IMR-90 (cell line): ENCODE data around the gene RAPGEF1. TPM values are rescaled to one million over a fixed set of nuclear protein-coding genes. Genes with fewer than 3 reads are reported as not detected.

ENCODE experiments used
- ATAC-seq: fragments of 200-7000 bp; cut with Tn5 transposase; 2 replicates; pipeline ENCODE4 v1.9.1; 2020; ENCODE audit warnings: low read depth, mild to moderate bottlenecking, moderate library complexity
- BruUV-seq: library from RNA; stranded (reverse); fragments of 400-500 nt; replicated peaks from 2 replicates; lab custom pipeline; 2021; lab: Mats Ljungman, UMichigan
- CTCF ChIA-PET: fragments of 300-600 bp; formaldehyde crosslinking; extraction: SDS; loops from one replicate; lab custom pipeline; 2021; ENCODE audit warnings: antibody characterized with exemption; lab: Yijun Ruan, JAX
- POLR2A ChIA-PET: fragments of 300-600 bp; sonication (Branson Sonifier 250); formaldehyde crosslinking; loops from one replicate; lab custom pipeline; 2022; ENCODE audit warnings: antibody characterized with exemption; ENCODE audit not compliant: unreplicated experiment; lab: Charles Lee
- DNase-seq: peaks from one replicate; pipeline ENCODE4 v3.0.0; 2013
- H2AFZ ChIP-seq: replicated peaks from 2 replicates; pipeline ENCODE3; 2013; ENCODE audit warnings: low read length, mild to moderate bottlenecking; ENCODE audit not compliant: poor library complexity
- H2AK5ac ChIP-seq: 2 replicates; pipeline ENCODE4 v1.6.1; 2013; ENCODE audit warnings: low read depth, low read length, inconsistent platforms
- H2AK9ac ChIP-seq: replicated peaks from 2 replicates; pipeline ENCODE3; 2013; ENCODE audit warnings: mild to moderate bottlenecking, low read depth, low read length, moderate library complexity; ENCODE audit not compliant: poor library complexity
- H2BK120ac ChIP-seq: 2 replicates; pipeline ENCODE4 v1.6.1; 2013; ENCODE audit warnings: low read depth, low read length, inconsistent platforms
- H2BK15ac ChIP-seq: 3 replicates; pipeline ENCODE4 v1.6.1; 2013; ENCODE audit warnings: low read depth, low read length, inconsistent platforms
- H2BK20ac ChIP-seq: 2 replicates; pipeline ENCODE4 v1.6.1; 2013; ENCODE audit warnings: low read depth, mild to moderate bottlenecking, inconsistent platforms, low read length, moderate library complexity
- H2BK5ac ChIP-seq: 2 replicates; pipeline ENCODE4 v1.6.1; 2013; ENCODE audit warnings: mild to moderate bottlenecking, low read depth, low read length, inconsistent platforms; ENCODE audit not compliant: poor library complexity, severe bottlenecking
- H3K14ac ChIP-seq: replicated peaks from 2 replicates; pipeline ENCODE4 v1.6.1; 2013; ENCODE audit warnings: low read depth, low read length, inconsistent platforms
- H3K18ac ChIP-seq: 2 replicates; pipeline ENCODE4 v1.6.1; 2013; ENCODE audit warnings: low read depth, low read length, control low read depth
- H3K23ac ChIP-seq: 2 replicates; pipeline ENCODE4 v1.6.1; 2013; ENCODE audit warnings: low read depth, low read length, inconsistent platforms
- H3K27ac ChIP-seq: 2 replicates; pipeline ENCODE4 v1.5.1; 2013; ENCODE audit warnings: mild to moderate bottlenecking, control low read depth, low read length; ENCODE audit not compliant: insufficient read depth
- H3K27me3 ChIP-seq: 2 replicates; pipeline ENCODE4 v1.6.1; 2013; ENCODE audit warnings: low read length; ENCODE audit not compliant: control insufficient read depth, insufficient read depth
- H3K36me3 ChIP-seq: 2 replicates; pipeline ENCODE4 v1.6.1; 2013; ENCODE audit warnings: low read length, mixed read lengths; ENCODE audit not compliant: control insufficient read depth, insufficient read depth
- H3K4ac ChIP-seq: 2 replicates; pipeline ENCODE4 v1.6.1; 2013; ENCODE audit warnings: low read depth, low read length, inconsistent platforms
- H3K4me1 ChIP-seq: 2 replicates; pipeline ENCODE4 v1.6.1; 2013; ENCODE audit warnings: low read length, mixed read lengths; ENCODE audit not compliant: control insufficient read depth, insufficient read depth
- H3K4me2 ChIP-seq: 2 replicates; pipeline ENCODE4 v1.6.1; 2013; ENCODE audit warnings: low read depth, mild to moderate bottlenecking, control low read depth, low read length, moderate library complexity
- H3K4me3 ChIP-seq: 2 replicates; pipeline ENCODE4 v1.5.1; 2013; ENCODE audit warnings: low read depth, mild to moderate bottlenecking, control low read depth, low read length, moderate library complexity; ENCODE audit not compliant: insufficient read depth
- H3K56ac ChIP-seq: 2 replicates; pipeline ENCODE4 v1.6.1; 2013; ENCODE audit warnings: low read length, inconsistent platforms; ENCODE audit not compliant: insufficient read depth; ENCODE audit errors: extremely low read depth
- H3K79me1 ChIP-seq, 2 experiments: 2 replicates each; pipeline ENCODE4 v1.6.1; 2013; ENCODE audit warnings: low read length in 2 of 2, inconsistent platforms in 1 of 2, low read depth in 1 of 2
- H3K9ac ChIP-seq: 2 replicates; pipeline ENCODE4 v1.6.1; 2013; ENCODE audit warnings: low read depth, low read length, control low read depth
- H3K9me1 ChIP-seq: 2 replicates; pipeline ENCODE4 v1.6.1; 2013; ENCODE audit warnings: low read length, inconsistent platforms; ENCODE audit not compliant: insufficient read depth
- H3K9me3 ChIP-seq: 2 replicates; pipeline ENCODE4 v1.6.1; 2013; ENCODE audit warnings: low read length; ENCODE audit not compliant: control insufficient read depth, insufficient read depth
- H4K20me1 ChIP-seq: 2 replicates; pipeline ENCODE4 v1.6.1; 2013; ENCODE audit warnings: low read length, inconsistent platforms; ENCODE audit not compliant: insufficient read depth
- H4K5ac ChIP-seq: 2 replicates; pipeline ENCODE4 v1.6.1; 2013; ENCODE audit warnings: mild to moderate bottlenecking, low read depth, low read length, control low read depth
- H4K8ac ChIP-seq, 2 experiments: 2 replicates each; pipeline ENCODE4 v1.6.1; 2013; ENCODE audit warnings: low read depth in 2 of 2, low read length in 2 of 2, control low read depth in 1 of 2, inconsistent platforms in 1 of 2
- H4K91ac ChIP-seq: 2 replicates; pipeline ENCODE4 v1.6.1; 2013; ENCODE audit warnings: low read depth, low read length, inconsistent platforms; ENCODE audit not compliant: insufficient read depth
- POLR2A ChIP-seq: IDR thresholded peaks from 2 replicates; pipeline ENCODE4 v1.6.1; 2012; ENCODE audit warnings: mild to moderate bottlenecking, low read depth, low read length
- RFX5 ChIP-seq: IDR thresholded peaks from 2 replicates; pipeline ENCODE4 v1.8.0; 2012; ENCODE audit warnings: low read depth, mild to moderate bottlenecking, low read length, moderate library complexity
- WGBS, 2 experiments: methylation state at CpG; one replicate each; pipeline versions ENCODE4 v1.1.5 to v1.1.7; 2013; ENCODE audit warnings: missing lambda C conversion rate in 2 of 2; ENCODE audit not compliant: insufficient read length in 1 of 2; ENCODE audit errors: extremely low coverage in 2 of 2; 5-methylcytosine and 5-hydroxymethylcytosine counted together
- dilution Hi-C: fragments of 300-500 bp; cut with HindIII; formaldehyde crosslinking; loops from one replicate; pipeline ENCODE4 v1.14.3; 2018; ENCODE audit warnings: low sequenced_read_pairs; ENCODE audit not compliant: unreplicated experiment
- in situ Hi-C: fragments of 300-500 bp; cut with MboI; formaldehyde crosslinking; loops from 3 replicates; pipeline ENCODE4 v1.14.3; 2019; ENCODE audit warnings: low sequenced_read_pairs, inconsistent platforms, mixed read lengths
- intact Hi-C: fragments of 100-400 bp; cut with micrococcal nuclease; formaldehyde crosslinking; loops from 2 replicates; pipeline ENCODE4 v1.10.0; 2022
- polyA plus RNA-seq, 3 experiments: library from polyadenylated mRNA; depleted of rRNA; stranded (reverse); fragments of >200 nt; gene quantifications; 2 replicates each; pipeline ENCODE4 v1.2.3, GENCODE V29; 2012; ENCODE audit warnings: low replicate concordance in 1 of 3
- total RNA-seq: library from RNA; depleted of rRNA; stranded (reverse); fragments of >200 nt; gene quantifications from 2 replicates; pipeline ENCODE4 v1.2.3, GENCODE V29; 2012
- TF ChIP-seq, protein P1 (sequence below): fragments of 150-350 bp; IDR thresholded peaks from 2 replicates; pipeline ENCODE4 v1.6.1; 2016; ENCODE audit warnings: low read depth, mild to moderate bottlenecking, low read length, moderate library complexity, borderline replicate concordance

Gene RAPGEF1
- total and polyA plus RNA-seq, 2 of the 4 experiments (the other 2 are of a cell fraction), result 13.1 to 22.3 TPM

DNA sequence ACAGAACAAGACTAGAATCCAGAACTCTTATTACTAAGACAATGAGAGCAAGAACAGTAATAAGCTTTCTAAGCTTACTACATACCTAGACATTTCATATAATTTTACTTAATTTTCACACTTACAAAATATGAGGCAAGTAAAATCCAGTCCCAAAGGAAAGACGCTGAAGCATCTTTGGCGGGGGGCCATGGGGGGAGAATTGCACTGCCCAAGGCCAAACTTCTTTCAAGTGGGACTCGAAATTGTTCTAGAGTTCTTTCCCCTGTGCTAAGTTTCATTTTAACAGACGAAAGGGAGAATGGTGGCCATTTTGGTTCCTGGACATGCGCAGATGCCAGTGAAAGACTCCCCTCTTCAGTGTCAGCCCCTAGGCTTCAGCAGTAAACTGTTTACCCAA is 122.3 kb downstream of the RAPGEF1 start:
- Histone ChIP-seq H2BK20ac (0 out of 2 replicates have a peak overlapping the region, but pooled peaks have one; percentile 21), H3K27ac (no peak overlapping the region), H3K56ac (no peak overlapping the region), H3K4me3 (no peak overlapping the region), H3K27me3 (no peaks in the 10 kb centered on the region), H3K9me3 (no peaks in the 10 kb centered on the region), H3K79me1 (peaks cover 0 to 5% of the 10 kb centered on the region in 2 experiments; a peak in 1 of 4 replicates), H2BK15ac (no peak overlapping the region), H3K4me2 (no peak overlapping the region), H4K91ac (no peak overlapping the region), H2AFZ (no peak overlapping the region), H4K5ac (no peak overlapping the region), H3K36me3 (peaks cover 37% of the 10 kb centered on the region), H4K8ac (no peak overlapping the region), H3K18ac (no peak overlapping the region), H4K20me1 (no peaks in the 10 kb centered on the region), H3K9me1 (peaks cover 19% of the 10 kb centered on the region), H3K4me1 (peaks cover 2% of the 10 kb centered on the region; the same call in 1 of the 2 replicates), H2AK9ac (peak overlapping the region; percentile 31), H3K14ac (no peak overlapping the region), H2BK120ac (no peak overlapping the region), H3K23ac (no peak overlapping the region), H2AK5ac (no peak overlapping the region), H3K9ac (no peak overlapping the region), H3K4ac (no peak overlapping the region), H2BK5ac (no peak overlapping the region)
- no peak for TF ChIP-seq POLR2A
- no peak for TF ChIP-seq RFX5
- TF ChIP-seq, protein P1, sequence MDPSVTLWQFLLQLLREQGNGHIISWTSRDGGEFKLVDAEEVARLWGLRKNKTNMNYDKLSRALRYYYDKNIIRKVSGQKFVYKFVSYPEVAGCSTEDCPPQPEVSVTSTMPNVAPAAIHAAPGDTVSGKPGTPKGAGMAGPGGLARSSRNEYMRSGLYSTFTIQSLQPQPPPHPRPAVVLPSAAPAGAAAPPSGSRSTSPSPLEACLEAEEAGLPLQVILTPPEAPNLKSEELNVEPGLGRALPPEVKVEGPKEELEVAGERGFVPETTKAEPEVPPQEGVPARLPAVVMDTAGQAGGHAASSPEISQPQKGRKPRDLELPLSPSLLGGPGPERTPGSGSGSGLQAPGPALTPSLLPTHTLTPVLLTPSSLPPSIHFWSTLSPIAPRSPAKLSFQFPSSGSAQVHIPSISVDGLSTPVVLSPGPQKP, result no peak
- WGBS, 2 experiments, result no CpG with 5 or more reads among the region's 5 CpGs
- ChIA-PET CTCF (no interaction called here), POLR2A (no interaction called here)
- ATAC-seq (no peak), DNase-seq (no peak)
- intact Hi-C loops (no loop called here), dilution Hi-C loops (no loop called here), in situ Hi-C loops (no loop called here)
- no TSS peak for BruUV-seq
